Esophagus muscularis mucosa (tissue), 4 donors: ENCODE results near the gene KRTAP5-2. TPM values are rescaled to one million over a fixed set of nuclear protein-coding genes. Genes with fewer than 3 reads are reported as not detected.

Experiments
- DNase-seq: peaks from one replicate; pipeline ENCODE4 v3.0.0-alpha.2; 2017; ENCODE audit errors: extremely low spot score
- H3K27ac ChIP-seq, 4 donors: fragments of 200-600 bp; sonication (generic); replicated peaks in 1 of 4; 1 replicate in 3 of 4; 2 replicates in 1 of 4; pipeline ENCODE4 v1.5.1; 2016 to 2019; ENCODE audit warnings: mild to moderate bottlenecking in 1 of 4
- H3K27me3 ChIP-seq, 4 donors: fragments of 200-600 bp; sonication (generic); one replicate each; pipeline versions ENCODE4 v1.5.1 to v1.6.0; 2016 to 2019
- H3K36me3 ChIP-seq, 4 donors: fragments of 200-600 bp; sonication (generic); one replicate each; pipeline ENCODE4 v1.5.1; 2016 to 2019
- H3K4me1 ChIP-seq, 4 donors: fragments of 200-600 bp; sonication (generic); one replicate each; pipeline ENCODE4 v1.5.1; 2016 to 2019
- H3K4me3 ChIP-seq, 4 donors: fragments of 200-600 bp; sonication (generic); 1 replicate in 2 of 4; 2 replicates in 2 of 4; pipeline ENCODE4 v1.5.1; 2016 to 2019; ENCODE audit warnings: mild to moderate bottlenecking in 4 of 4, moderate library complexity in 1 of 4
- H3K9me3 ChIP-seq, 4 donors: fragments of 200-600 bp; sonication (generic); 1 replicate in 3 of 4; 2 replicates in 1 of 4; pipeline ENCODE4 v1.5.1; 2016 to 2019
- CTCF ChIP-seq, 3 experiments: fragments of 200-600 bp in 2 of 3; fragments of 450-650 bp in 1 of 3; sonication (generic) in 2 of 3; IDR thresholded peaks; one replicate each; pipeline ENCODE4 v1.5.1; 2017 to 2019; ENCODE audit warnings: antibody characterized with exemption in 3 of 3, mild to moderate bottlenecking in 2 of 3, moderate library complexity in 1 of 3
- EP300 ChIP-seq: sonication (generic); formaldehyde crosslinking; IDR thresholded peaks from one replicate; pipeline ENCODE4 v1.6.1; 2017; ENCODE audit warnings: antibody characterized with exemption
- POLR2A ChIP-seq: fragments of 450-650 bp; IDR thresholded peaks from one replicate; pipeline ENCODE4 v1.6.1; 2017; ENCODE audit warnings: antibody characterized with exemption, moderate library complexity, mild to moderate bottlenecking, low read depth
- POLR2AphosphoS5 ChIP-seq, 2 donors: sonication (generic); formaldehyde crosslinking; IDR thresholded peaks; one replicate each; pipeline ENCODE4 v1.6.1; 2017; ENCODE audit warnings: antibody characterized with exemption in 2 of 2
- WGBS: methylation state at CpG from one replicate; pipeline ENCODE4 v1.1.5; 2018; 5-methylcytosine and 5-hydroxymethylcytosine counted together
- intact Hi-C: fragments of 100-400 bp; cut with DNase I; formaldehyde crosslinking; loops from one replicate; pipeline ENCODE4 v1.15.1; 2023
- total RNA-seq, 4 donors: library from RNA; depleted of rRNA; stranded (reverse); fragments of >200 nt; gene quantifications; one replicate each; pipeline versions ENCODE4 v1.1.0 to v1.2.1, GENCODE V29; 2016

The KRTAP5-2 gene
- total RNA-seq, 4 donors from 2014 or later, result not detected

- Histone ChIP-seq H3K9me3 (no peaks in the 10 kb centered on the region), H3K4me3 (no peak overlapping the region), H3K4me1 (peaks cover 5 to 7% (median 5%) of the 10 kb centered on the region in 4 donors), H3K27me3 (peaks cover 0 to 49% (median 3%) of the 10 kb centered on the region in 4 donors), H3K27ac (no peak overlapping the region), H3K36me3 (no peaks in the 10 kb centered on the region)
- TF ChIP-seq CTCF (IDR thresholded peaks at IDR 0.05), result no peak
- 80% methylated on average over 20 of the region's 29 CpGs for WGBS
- no peak for DNase-seq
- intact Hi-C loops, result no loop called here
These were observed 44.4 kb upstream of the KRTAP5-2 start for GRCh38 chr11:1642288-1643145.

GRCh38 chr11:1641096-1641495 is 43.0 kb upstream of the KRTAP5-2 start:
- DNase-seq, result no peak
- TF ChIP-seq EP300 (no peak), CTCF (IDR thresholded peaks at IDR 0.05) (no peak), POLR2A (no peak), POLR2AphosphoS5 (IDR thresholded peaks at IDR 0.05) (no peak)
- H3K27me3 ChIP-seq, result peaks cover 0 to 49% (median 3%) of the 10 kb centered on the region in 4 donors
- 89% methylated on average over 7 of the region's 15 CpGs for WGBS
- H3K36me3 ChIP-seq, result no peaks in the 10 kb centered on the region
- H3K27ac ChIP-seq, result no peak overlapping the region
- H3K9me3 ChIP-seq, result no peaks in the 10 kb centered on the region
- intact Hi-C loops, result no loop called here
- peaks cover 5 to 7% (median 5%) of the 10 kb centered on the region in 4 donors for H3K4me1 ChIP-seq
- H3K4me3 ChIP-seq, result no peak overlapping the region

DNA sequence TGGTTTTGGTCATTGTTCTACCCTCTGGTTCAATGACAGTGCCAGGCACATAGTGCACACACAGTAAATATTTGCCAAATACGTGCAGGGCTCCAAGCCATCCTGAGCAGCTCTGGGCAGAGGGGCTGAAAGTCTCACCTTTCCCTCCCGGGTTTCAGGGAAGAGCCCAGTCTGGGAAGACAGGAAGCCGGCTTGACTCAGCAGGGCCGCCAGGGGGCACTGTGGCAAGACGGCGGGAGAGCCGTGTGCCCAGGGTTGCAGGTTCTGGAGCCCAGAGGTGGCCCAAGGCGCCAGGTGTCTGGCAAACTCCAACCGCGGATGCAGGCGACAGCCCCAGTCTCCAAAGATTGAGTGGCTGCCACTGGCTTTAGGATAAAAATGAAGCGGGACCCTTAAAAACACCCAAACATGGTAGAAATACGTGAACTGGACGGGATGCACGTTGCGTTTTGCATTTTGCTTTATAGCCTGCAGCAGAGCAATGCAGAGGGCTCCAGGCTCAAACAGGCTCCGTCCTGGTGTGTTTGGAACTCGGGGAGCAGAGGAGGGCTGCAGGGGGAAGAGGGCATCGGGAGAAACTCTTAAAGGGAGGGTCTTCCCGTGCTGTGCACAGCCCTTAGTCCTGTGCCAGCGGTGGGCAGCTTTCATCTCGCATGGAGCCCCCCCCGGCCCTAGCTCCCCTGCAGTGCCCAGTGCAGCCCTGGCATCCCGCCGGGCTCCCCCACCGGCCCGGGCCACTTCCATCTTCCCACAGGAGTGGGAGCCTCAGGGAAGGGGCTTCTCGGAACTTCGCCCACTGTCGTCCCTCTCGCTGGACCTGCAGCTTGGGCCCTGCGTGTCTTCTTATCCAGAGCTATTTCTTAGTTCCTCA is 42.2 kb upstream of the KRTAP5-2 start:
- intact Hi-C loops, result no loop called here
- WGBS, result 57% methylated on average over 32 of the region's 32 CpGs
- peaks cover 0 to 54% (median 3%) of the 10 kb centered on the region in 4 donors for H3K27me3 ChIP-seq
- H3K4me3 ChIP-seq, result no peak overlapping the region
- no peak overlapping the region for H3K27ac ChIP-seq
- no peaks in the 10 kb centered on the region for H3K36me3 ChIP-seq
- TF ChIP-seq EP300, result no peak
- no peak for TF ChIP-seq POLR2A
- TF ChIP-seq POLR2AphosphoS5 (IDR thresholded peaks at IDR 0.05), result no peak
- peak; percentile 28 to 82 (median 57) for TF ChIP-seq CTCF (IDR thresholded peaks at IDR 0.05)
- no peak for DNase-seq
- peaks cover 5 to 7% (median 5%) of the 10 kb centered on the region in 4 donors for H3K4me1 ChIP-seq
- H3K9me3 ChIP-seq, result no peaks in the 10 kb centered on the region

DNA sequence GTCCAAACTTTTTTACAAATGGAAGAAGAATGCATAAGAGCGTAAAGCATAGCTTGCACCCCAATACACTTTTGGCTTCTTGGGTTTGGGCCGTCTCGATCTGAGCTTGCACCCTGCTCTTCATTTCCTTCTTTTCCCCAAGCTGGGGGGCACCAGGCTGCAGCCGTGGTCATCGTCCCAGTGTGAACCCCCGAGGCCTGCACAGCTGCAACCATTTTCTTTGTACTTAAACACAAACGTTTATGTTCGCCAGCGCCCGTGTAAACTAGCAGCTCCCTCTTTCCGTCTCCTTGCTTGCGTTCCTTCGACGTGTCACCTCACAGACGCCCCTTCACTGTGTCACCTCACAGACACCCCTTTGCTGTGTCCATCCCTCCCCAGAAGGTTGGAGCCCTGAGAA is 41.6 kb upstream of the KRTAP5-2 start:
- no peak overlapping the region for H3K4me3 ChIP-seq
- peaks cover 5 to 7% (median 5%) of the 10 kb centered on the region in 4 donors for H3K4me1 ChIP-seq
- TF ChIP-seq POLR2AphosphoS5 (IDR thresholded peaks at IDR 0.05) (no peak), EP300 (no peak)
- intact Hi-C loops, result no loop called here
- H3K27ac ChIP-seq, result no peak overlapping the region
- peaks cover 0 to 57% (median 3%) of the 10 kb centered on the region in 4 donors for H3K27me3 ChIP-seq
- H3K9me3 ChIP-seq, result no peaks in the 10 kb centered on the region
- WGBS, result 48% methylated on average over 15 of the region's 15 CpGs
- no peak for DNase-seq
- no peaks in the 10 kb centered on the region for H3K36me3 ChIP-seq

DNA sequence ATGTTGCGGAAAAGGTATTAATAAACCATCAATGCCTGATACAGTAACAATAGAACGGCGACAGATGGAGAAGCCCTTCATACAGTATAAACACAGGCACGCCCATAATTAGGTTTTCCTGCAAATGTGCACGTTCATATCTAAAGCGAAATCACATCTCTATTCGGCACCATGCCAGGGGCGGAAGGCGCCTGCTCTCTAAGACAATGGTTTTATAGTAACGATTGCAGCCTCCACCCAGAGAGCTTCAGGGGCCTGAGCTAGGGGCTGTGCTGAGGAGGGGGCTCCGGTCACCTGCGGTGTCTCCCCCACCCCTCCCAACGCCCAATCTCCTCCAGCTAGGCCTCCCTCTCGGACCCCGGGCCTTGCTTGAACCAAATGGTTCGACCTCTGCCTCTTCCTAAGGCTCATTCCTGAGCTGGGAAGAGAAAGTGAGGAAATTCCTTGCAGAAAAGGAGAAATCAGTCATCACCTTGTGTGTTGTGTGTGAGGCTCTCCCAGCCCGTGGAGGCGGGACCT is 41.1 kb upstream of the KRTAP5-2 start:
- H3K36me3 ChIP-seq, result no peaks in the 10 kb centered on the region
- H3K27me3 ChIP-seq, result peaks cover 0 to 62% (median 3%) of the 10 kb centered on the region in 4 donors
- H3K4me1 ChIP-seq, result peaks cover 5 to 7% (median 5%) of the 10 kb centered on the region in 4 donors
- no peak for TF ChIP-seq POLR2A
- no peak for TF ChIP-seq POLR2AphosphoS5 (IDR thresholded peaks at IDR 0.05)
- no peak for TF ChIP-seq EP300
- no peak for TF ChIP-seq CTCF (IDR thresholded peaks at IDR 0.05)
- DNase-seq, result no peak
- H3K9me3 ChIP-seq, result no peaks in the 10 kb centered on the region
- H3K27ac ChIP-seq, result no peak overlapping the region
- WGBS, result 51% methylated on average over 18 of the region's 18 CpGs
- intact Hi-C loops, result no loop called here
- no peak overlapping the region for H3K4me3 ChIP-seq
